Measurements from ENCODE around the gene CHCHD6.

GRCh38 chr3:126946405-126946804 is 242.4 kb downstream of the CHCHD6 start:
- no peak for TF ChIP-seq CTCF (conservative IDR thresholded peaks at IDR 0.05 in 1 of 2, IDR thresholded peaks at IDR 0.05 in 1 of 2; ENCODE audit: extremely low read depth in 1 of 2, insufficient read depth in 1 of 2, low read depth in 1 of 2, low read length in 2 of 2)
- TF ChIP-seq EZH2 (IDR thresholded peaks at IDR 0.05; ENCODE audit: borderline replicate concordance, low read length) = no peak

Measured in mammary epithelial cell (primary cell).